CD4-positive, alpha-beta T cell treated with Interleukin-2 at 100 ng/mL for 4 hours (primary cell): ENCODE results near the gene FER.
"Not testable (repeated sequence)": the region's sequence is repeated elsewhere in the genome, so short reads cannot be mapped to it uniquely, and the experiment has no call there.

Experiments used
- DNase-seq: peaks from one replicate; pipeline ENCODE4 v3.0.0-alpha.2; 2020; ENCODE audit warnings: low spot score

Gene FER

GRCh38 chr5:108798513-108799265 is 51.0 kb downstream of the FER start:
- no peak for DNase-seq

GRCh38 chr5:108801301-108801700 is 53.6 kb downstream of the FER start:
- DNase-seq: no peak

- no peak for DNase-seq
These were observed 54.1 kb downstream of the FER start for GRCh38 chr5:108801776-108802175.

GRCh38 chr5:108810717-108811116 is 63.0 kb downstream of the FER start:
- no peak for DNase-seq

GRCh38 chr5:108813673-108814072 is 66.0 kb downstream of the FER start:
- DNase-seq: no peak

- no peak for DNase-seq
These were observed 66.9 kb downstream of the FER start for GRCh38 chr5:108814551-108814950.

GRCh38 chr5:108818613-108819272 is 71.0 kb downstream of the FER start:
- DNase-seq: no peak

GRCh38 chr5:108820983-108821382 is 73.3 kb downstream of the FER start:
- DNase-seq: no peak

GRCh38 chr5:108822211-108822947 is 74.7 kb downstream of the FER start:
- DNase-seq: no peak

GRCh38 chr5:108827131-108827530 is 79.4 kb downstream of the FER start:
- no peak for DNase-seq

GRCh38 chr5:108830705-108831276 is 83.1 kb downstream of the FER start:
- no peak for DNase-seq

GRCh38 chr5:108836492-108836891 is 88.8 kb downstream of the FER start:
- no peak for DNase-seq

- DNase-seq: not testable (repeated sequence)
These were observed 94.7 kb downstream of the FER start for GRCh38 chr5:108842260-108842941.

- DNase-seq: not testable (repeated sequence)
These were observed 103.4 kb downstream of the FER start for GRCh38 chr5:108851129-108851528.

GRCh38 chr5:108857905-108858304 is 110.2 kb downstream of the FER start:
- no peak for DNase-seq

GRCh38 chr5:108858959-108859358 is 111.3 kb downstream of the FER start:
- DNase-seq: no peak

GRCh38 chr5:108862211-108862610 is 114.5 kb downstream of the FER start:
- DNase-seq: no peak

GRCh38 chr5:108866097-108866496 is 118.4 kb downstream of the FER start:
- not testable (repeated sequence) for DNase-seq

GRCh38 chr5:108867656-108868055 is 120.0 kb downstream of the FER start:
- DNase-seq: no peak

GRCh38 chr5:108869066-108869465 is 121.4 kb downstream of the FER start:
- DNase-seq: no peak

GRCh38 chr5:108876451-108876850 is 128.8 kb downstream of the FER start:
- no peak for DNase-seq

GRCh38 chr5:108878756-108879155 is 131.1 kb downstream of the FER start:
- no peak for DNase-seq
